H4 (cell line): ENCODE results near the gene GPR3. TPM values are rescaled to one million over a fixed set of nuclear protein-coding genes. Genes with fewer than 3 reads are reported as not detected.
"Not testable (repeated sequence)": the region's sequence is repeated elsewhere in the genome, so short reads cannot be mapped to it uniquely, and the experiment has no call there.

Experiments
- DNase-seq: peaks from one replicate; pipeline ENCODE4 v3.0.0-alpha.2; 2015; ENCODE audit warnings: low spot score
- total RNA-seq: library from RNA; depleted of rRNA; stranded (reverse); fragments of >200 nt; shearing (Covaris generic); gene quantifications from 2 replicates; pipeline ENCODE4 v1.2.3, GENCODE V29; 2014

The GPR3 gene
- total RNA-seq, 1 experiment from 2014 or later: 1.1 TPM

GRCh38 chr1:27377760-27378495 is 14.5 kb upstream of the GPR3 start:
- no peak for DNase-seq

GRCh38 chr1:27379564-27380122 is 12.8 kb upstream of the GPR3 start:
- DNase-seq: no peak

- no peak for DNase-seq
These were observed 12.2 kb upstream of the GPR3 start for GRCh38 chr1:27380224-27380623.

GRCh38 chr1:27380766-27381733 is 11.4 kb upstream of the GPR3 start:
- no peak for DNase-seq

GRCh38 chr1:27381969-27382762 is 10.3 kb upstream of the GPR3 start:
- no peak for DNase-seq

GRCh38 chr1:27383039-27383605 is 9.3 kb upstream of the GPR3 start, which contains the start of gene CD164L2:
TSS of gene CD164L2 (minus strand) at chr1:27383333. CDS start at chr1:27383239, 94 bp downstream.
- no peak for DNase-seq

- no peak for DNase-seq
These were observed 8.8 kb upstream of the GPR3 start for GRCh38 chr1:27383661-27384060.

GRCh38 chr1:27384797-27385196 is 7.6 kb upstream of the GPR3 start:
- DNase-seq: not testable (repeated sequence)

GRCh38 chr1:27388337-27389005 is 4.0 kb upstream of the GPR3 start:
- DNase-seq: peak; percentile 34

GRCh38 chr1:27391511-27392095 is 819 bp upstream of the GPR3 start:
- DNase-seq: no peak

GRCh38 chr1:27392778-27393635 is 585 bp downstream of the GPR3 start:
- no peak for DNase-seq

- no peak for DNase-seq
These were observed 1.3 kb downstream of the GPR3 start for GRCh38 chr1:27393641-27394281.

GRCh38 chr1:27394282-27394658 is 1.8 kb downstream of the GPR3 start:
- no peak for DNase-seq

GRCh38 chr1:27394925-27395324 is 2.5 kb downstream of the GPR3 start:
- DNase-seq: no peak

- DNase-seq: peak; percentile 38
These were observed 3.2 kb downstream of the GPR3 start for GRCh38 chr1:27395441-27396195.

- no peak for DNase-seq
These were observed 4.7 kb downstream of the GPR3 start for GRCh38 chr1:27397110-27397509.

GRCh38 chr1:27397749-27398148 is 5.3 kb downstream of the GPR3 start:
- no peak for DNase-seq
